ENCODE results near the gene TMEM201. TPM values are rescaled to one million over a fixed set of nuclear protein-coding genes. Genes with fewer than 3 reads are reported as not detected.

The TMEM201 gene
- total RNA-seq, 4 donors from 2014 or later, result 6.8 to 10.5 (median 8.2) TPM

DNA sequence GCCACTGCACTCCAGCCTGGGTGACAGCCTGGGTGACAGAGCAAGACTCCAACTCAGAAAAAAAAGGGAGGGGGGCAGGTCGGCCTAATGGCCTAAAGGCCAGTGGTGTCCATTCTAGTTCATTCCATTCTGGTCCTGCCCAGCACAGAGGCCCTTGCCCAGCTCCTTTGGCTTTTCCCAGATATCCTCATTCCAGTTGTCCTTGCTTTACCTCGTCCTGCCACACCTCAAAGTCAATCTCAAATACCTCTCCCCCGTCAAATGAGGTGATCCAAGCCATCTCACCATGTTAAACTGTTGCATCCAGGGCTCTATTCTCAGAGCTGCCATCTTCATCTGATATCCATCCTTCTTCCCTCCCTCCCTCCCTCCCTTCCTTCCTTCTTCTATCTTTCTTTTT is 42.9 kb downstream of the TMEM201 start:
- intact Hi-C loops (cut with DNase I), result no loop called here
- DNase-seq (ENCODE audit: extremely low spot score), result no peak

DNA sequence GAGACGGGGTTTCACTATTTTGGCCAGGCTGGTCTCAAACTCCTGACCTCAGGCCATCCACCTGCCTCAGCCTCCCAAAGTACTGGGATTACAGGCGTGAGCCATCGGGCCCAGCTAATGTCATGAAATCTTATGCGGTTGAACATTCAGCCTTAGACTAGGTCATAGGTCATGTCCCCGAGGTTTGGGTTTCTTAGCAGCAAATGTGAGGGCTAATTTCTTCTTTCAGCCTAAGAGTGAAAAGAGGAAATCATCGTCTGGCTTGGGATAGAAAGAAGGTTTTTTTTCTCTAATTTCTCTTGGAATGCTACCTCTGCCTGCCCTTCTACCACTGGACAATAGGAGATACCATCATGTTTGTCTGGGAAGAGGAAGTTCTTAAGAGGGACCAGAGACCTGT is 44.8 kb downstream of the TMEM201 start:
- no peaks in the 10 kb centered on the region for H3K4me1 ChIP-seq
- 92% methylated on average over 6 of the region's 6 CpGs for WGBS
- intact Hi-C loops (cut with DNase I), result no loop called here

More for the DNA sequence above, 42.9 kb downstream of the TMEM201 start:
- Histone ChIP-seq H3K4me1 (peaks cover 3 to 9% (median 8%) of the 10 kb centered on the region in 4 donors), H3K27ac (replicated peaks in 1 of 4) (no peak overlapping the region), H3K9me3 (no peaks in the 10 kb centered on the region), H3K27me3 (no peaks in the 10 kb centered on the region), H3K4me3 (no peak overlapping the region), H3K36me3 (no peaks in the 10 kb centered on the region)
- 89% methylated on average over 3 of the region's 3 CpGs for WGBS
- TF ChIP-seq, protein P1, sequence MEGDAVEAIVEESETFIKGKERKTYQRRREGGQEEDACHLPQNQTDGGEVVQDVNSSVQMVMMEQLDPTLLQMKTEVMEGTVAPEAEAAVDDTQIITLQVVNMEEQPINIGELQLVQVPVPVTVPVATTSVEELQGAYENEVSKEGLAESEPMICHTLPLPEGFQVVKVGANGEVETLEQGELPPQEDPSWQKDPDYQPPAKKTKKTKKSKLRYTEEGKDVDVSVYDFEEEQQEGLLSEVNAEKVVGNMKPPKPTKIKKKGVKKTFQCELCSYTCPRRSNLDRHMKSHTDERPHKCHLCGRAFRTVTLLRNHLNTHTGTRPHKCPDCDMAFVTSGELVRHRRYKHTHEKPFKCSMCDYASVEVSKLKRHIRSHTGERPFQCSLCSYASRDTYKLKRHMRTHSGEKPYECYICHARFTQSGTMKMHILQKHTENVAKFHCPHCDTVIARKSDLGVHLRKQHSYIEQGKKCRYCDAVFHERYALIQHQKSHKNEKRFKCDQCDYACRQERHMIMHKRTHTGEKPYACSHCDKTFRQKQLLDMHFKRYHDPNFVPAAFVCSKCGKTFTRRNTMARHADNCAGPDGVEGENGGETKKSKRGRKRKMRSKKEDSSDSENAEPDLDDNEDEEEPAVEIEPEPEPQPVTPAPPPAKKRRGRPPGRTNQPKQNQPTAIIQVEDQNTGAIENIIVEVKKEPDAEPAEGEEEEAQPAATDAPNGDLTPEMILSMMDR (IDR thresholded peaks at IDR 0.05), result no peak
- TF ChIP-seq POLR2AphosphoS5 (IDR thresholded peaks at IDR 0.05), result no peak
- TF ChIP-seq EP300 (IDR thresholded peaks at IDR 0.05), result no peak

DNA sequence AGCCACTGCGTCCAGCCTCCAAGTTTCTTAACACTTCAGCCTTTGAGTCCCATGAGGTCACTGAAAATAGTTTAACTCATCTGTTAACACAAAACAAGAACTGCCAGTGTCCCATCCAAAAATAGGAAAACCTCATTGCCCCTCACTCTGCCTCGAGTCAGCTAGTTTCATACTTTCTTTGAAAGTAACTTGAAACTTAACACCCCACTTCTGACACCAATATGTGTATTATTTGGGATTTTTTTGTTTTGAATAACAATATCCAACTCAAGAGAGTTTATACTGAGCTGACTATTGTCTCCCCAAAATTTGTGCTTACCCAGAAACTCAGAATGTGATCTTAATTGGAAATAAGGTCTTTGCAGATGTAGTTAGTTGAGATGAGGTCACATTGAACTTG is 45.9 kb downstream of the TMEM201 start:
- TF ChIP-seq EP300 (IDR thresholded peaks at IDR 0.05) (no peak), POLR2A (IDR thresholded peaks at IDR 0.05; ENCODE audit: low read depth) (no peak), POLR2AphosphoS5 (IDR thresholded peaks at IDR 0.05) (no peak)
- TF ChIP-seq, protein P1 (IDR thresholded peaks at IDR 0.05), result no peak
- Histone ChIP-seq H3K9me3 (no peaks in the 10 kb centered on the region), H3K4me3 (no peak overlapping the region), H3K4me1 (no peaks in the 10 kb centered on the region), H3K36me3 (no peaks in the 10 kb centered on the region), H3K27me3 (no peaks in the 10 kb centered on the region), H3K27ac (replicated peaks in 1 of 4) (no peak overlapping the region)
- WGBS, result 74% methylated on average over 2 of the region's 2 CpGs
- intact Hi-C loops (cut with DNase I), result no loop called here
- DNase-seq (ENCODE audit: extremely low spot score), result no peak

More for the DNA sequence above, 44.8 kb downstream of the TMEM201 start:
- no peaks in the 10 kb centered on the region for H3K9me3 ChIP-seq
- H3K27me3 ChIP-seq, result no peaks in the 10 kb centered on the region
- no peak overlapping the region for H3K4me3 ChIP-seq
- no peaks in the 10 kb centered on the region for H3K36me3 ChIP-seq
- DNase-seq (ENCODE audit: extremely low spot score), result no peak
- no peak overlapping the region for H3K27ac ChIP-seq (replicated peaks in 1 of 4)
- TF ChIP-seq, protein P1 (IDR thresholded peaks at IDR 0.05), result no peak
- no peak for TF ChIP-seq POLR2AphosphoS5 (IDR thresholded peaks at IDR 0.05)
- TF ChIP-seq EP300 (IDR thresholded peaks at IDR 0.05), result no peak
- TF ChIP-seq POLR2A (IDR thresholded peaks at IDR 0.05; ENCODE audit: low read depth), result no peak

DNA sequence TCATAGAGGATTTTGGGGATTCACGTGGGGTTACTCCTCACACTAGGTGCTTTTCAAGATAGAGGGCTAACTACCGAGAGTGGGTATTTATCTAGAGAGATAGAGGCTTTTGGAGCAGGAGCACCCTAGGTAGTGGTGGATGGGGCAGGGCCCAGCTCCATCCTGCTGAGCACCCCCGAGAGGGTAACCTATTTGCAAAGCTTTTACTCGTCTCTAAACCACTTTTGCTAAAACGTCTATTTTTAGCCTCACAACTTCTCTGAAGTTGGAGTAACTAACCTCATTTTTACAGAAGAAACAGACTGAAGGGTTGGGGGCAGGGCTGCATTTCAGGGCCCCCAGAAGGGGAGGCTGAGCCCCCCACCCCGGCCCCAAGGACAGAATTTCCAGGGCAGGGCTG is 50.5 kb downstream of the TMEM201 start:
- Histone ChIP-seq H3K36me3 (no peaks in the 10 kb centered on the region), H3K4me1 (no peaks in the 10 kb centered on the region), H3K27me3 (peaks cover 0 to 10% (median 0%) of the 10 kb centered on the region in 4 donors), H3K27ac (replicated peaks in 1 of 4) (no peak overlapping the region), H3K4me3 (no peak overlapping the region), H3K9me3 (no peaks in the 10 kb centered on the region)
- no peak for DNase-seq (ENCODE audit: extremely low spot score)
- WGBS, result 76% methylated on average over 6 of the region's 6 CpGs
- intact Hi-C loops (cut with DNase I), result no loop called here
- TF ChIP-seq POLR2AphosphoS5 (IDR thresholded peaks at IDR 0.05) (no peak), EP300 (IDR thresholded peaks at IDR 0.05) (no peak), POLR2A (IDR thresholded peaks at IDR 0.05; ENCODE audit: low read depth) (no peak)
- TF ChIP-seq, protein P1 (IDR thresholded peaks at IDR 0.05), result no peak
